Natural killer cell treated with Interleukin-12 subunit alpha and Interleukin-12 subunit beta and Interleukin-15 and Interleukin-18, amount 100 ng/mL, for 72 hours (primary cell): ENCODE measurements around the gene CSNK2A3. TPM values are rescaled to one million over a fixed set of nuclear protein-coding genes. Genes with fewer than 3 reads are reported as not detected.

Source experiments
- ATAC-seq, 2 donors: fragments of 150-1000 bp; cut with Tn5 transposase in 1 of 2; sonication (Bioruptor Pico), chemical (Tn5 transposase) in 1 of 2; 2 replicates each; pipeline ENCODE4 v1.10.0; 2021
- DNase-seq: peaks from one replicate; pipeline ENCODE4 v3.0.0; 2022; ENCODE audit warnings: low spot score
- H3K27ac Mint-ChIP-seq, 2 donors: 1 replicate in 1 of 2; 2 replicates in 1 of 2; pipeline ENCODE4 v1.8.0; 2022; ENCODE audit warnings: mixed read lengths in 2 of 2, mild to moderate bottlenecking in 1 of 2, moderate library complexity in 1 of 2
- H3K27me3 Mint-ChIP-seq, 2 donors: 1 replicate in 1 of 2; 2 replicates in 1 of 2; pipeline ENCODE4 v1.8.0; 2022; ENCODE audit warnings: mixed read lengths in 2 of 2
- H3K36me3 Mint-ChIP-seq: one replicate; pipeline ENCODE4 v1.8.0; 2022; ENCODE audit warnings: mixed read lengths
- H3K4me1 Mint-ChIP-seq, 2 donors: 1 replicate in 1 of 2; 2 replicates in 1 of 2; pipeline ENCODE4 v1.8.0; 2022; ENCODE audit warnings: low read depth in 2 of 2, mixed read lengths in 2 of 2, mild to moderate bottlenecking in 1 of 2
- H3K4me3 Mint-ChIP-seq: one replicate; pipeline ENCODE4 v1.8.0; 2022; ENCODE audit warnings: mixed read lengths
- H3K9me3 Mint-ChIP-seq: 2 replicates; pipeline ENCODE4 v1.8.0; 2022; ENCODE audit warnings: mixed read lengths
- total RNA-seq, 2 donors: library from RNA; stranded (reverse); gene quantifications; one replicate each; pipeline ENCODE4 v1.2.3, GENCODE V29; 2022

Gene CSNK2A3
- total RNA-seq, 2 donors from 2014 or later = not detected

DNA sequence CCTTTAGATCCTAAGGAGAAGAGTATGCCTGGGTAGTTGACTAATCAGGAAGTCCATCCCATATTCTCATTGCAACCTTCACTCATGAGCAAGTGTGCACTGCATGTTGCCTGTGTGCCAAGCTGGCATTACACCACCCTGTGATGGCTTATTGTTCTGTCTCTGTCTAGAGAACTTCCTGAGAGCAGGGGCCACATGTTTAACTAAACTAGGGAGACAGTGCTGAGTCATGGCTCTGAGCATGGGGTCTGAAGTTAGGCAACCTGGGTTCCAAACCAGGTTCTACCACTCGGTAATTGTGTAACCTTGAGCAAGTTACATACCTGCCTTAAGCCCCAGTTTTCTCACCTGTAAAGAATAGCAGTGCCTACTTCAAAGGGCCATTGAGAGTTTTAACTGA is 39.6 kb downstream of the CSNK2A3 start:
- no peaks in the 10 kb centered on the region for H3K36me3 Mint-ChIP-seq
- no peak overlapping the region for H3K4me3 Mint-ChIP-seq
- peaks cover 0 to 7% of the 10 kb centered on the region in 2 donors for H3K4me1 Mint-ChIP-seq
- no peak overlapping the region for H3K27ac Mint-ChIP-seq
- no peak for ATAC-seq
- peaks cover 2% of the 10 kb centered on the region for H3K9me3 Mint-ChIP-seq
- DNase-seq = no peak
- H3K27me3 Mint-ChIP-seq = peaks cover 3 to 5% of the 10 kb centered on the region in 2 donors

- peaks cover 0 to 10% of the 10 kb centered on the region in 2 donors for H3K4me1 Mint-ChIP-seq
- ATAC-seq = no peak
- DNase-seq = no peak
Measured at GRCh38 chr11:11312738-11313137, 40.3 kb downstream of the CSNK2A3 start.

GRCh38 chr11:11311169-11311568 is 41.9 kb downstream of the CSNK2A3 start:
- no peak overlapping the region for H3K27ac Mint-ChIP-seq

More at GRCh38 chr11:11312738-11313137, 40.3 kb downstream of the CSNK2A3 start:
- Mint-ChIP-seq H3K4me3 (no peak overlapping the region), H3K36me3 (no peaks in the 10 kb centered on the region), H3K27me3 (peaks cover 5 to 7% of the 10 kb centered on the region in 2 donors), H3K27ac (no peak overlapping the region), H3K9me3 (peaks cover 4% of the 10 kb centered on the region)

DNA sequence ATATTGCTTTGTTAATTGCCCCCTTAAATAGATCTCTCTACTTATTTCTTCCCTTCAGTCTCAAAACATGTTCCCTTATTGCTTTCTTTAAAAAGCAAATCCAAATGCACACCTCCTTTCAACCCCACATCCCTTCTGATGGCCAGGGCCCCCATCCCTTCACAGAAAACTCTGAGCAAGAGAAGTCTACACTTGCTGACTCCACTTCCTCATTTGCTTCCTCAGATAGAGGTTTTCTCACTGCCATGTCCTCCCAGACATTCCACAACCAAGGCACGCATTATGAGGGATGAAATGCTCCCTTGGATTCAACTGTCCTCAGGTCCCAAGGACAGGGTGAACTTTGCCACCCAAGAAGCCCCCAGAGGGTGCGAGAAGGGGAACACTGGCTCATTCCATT is 43.1 kb downstream of the CSNK2A3 start:
- Mint-ChIP-seq H3K27me3 (peaks cover 5 to 7% of the 10 kb centered on the region in 2 donors), H3K4me1 (peaks cover 0 to 10% of the 10 kb centered on the region in 2 donors), H3K4me3 (no peak overlapping the region), H3K27ac (no peak overlapping the region), H3K36me3 (no peaks in the 10 kb centered on the region), H3K9me3 (peaks cover 4% of the 10 kb centered on the region)
- DNase-seq (no peak), ATAC-seq (no peak)

More at GRCh38 chr11:11311169-11311568, 41.9 kb downstream of the CSNK2A3 start:
- H3K4me1 Mint-ChIP-seq = peaks cover 0 to 10% of the 10 kb centered on the region in 2 donors
- ATAC-seq = no peak
- H3K4me3 Mint-ChIP-seq = no peak overlapping the region
- peaks cover 4% of the 10 kb centered on the region for H3K9me3 Mint-ChIP-seq
- H3K36me3 Mint-ChIP-seq = no peaks in the 10 kb centered on the region
- DNase-seq = no peak
- H3K27me3 Mint-ChIP-seq = peaks cover 5 to 7% of the 10 kb centered on the region in 2 donors

DNA sequence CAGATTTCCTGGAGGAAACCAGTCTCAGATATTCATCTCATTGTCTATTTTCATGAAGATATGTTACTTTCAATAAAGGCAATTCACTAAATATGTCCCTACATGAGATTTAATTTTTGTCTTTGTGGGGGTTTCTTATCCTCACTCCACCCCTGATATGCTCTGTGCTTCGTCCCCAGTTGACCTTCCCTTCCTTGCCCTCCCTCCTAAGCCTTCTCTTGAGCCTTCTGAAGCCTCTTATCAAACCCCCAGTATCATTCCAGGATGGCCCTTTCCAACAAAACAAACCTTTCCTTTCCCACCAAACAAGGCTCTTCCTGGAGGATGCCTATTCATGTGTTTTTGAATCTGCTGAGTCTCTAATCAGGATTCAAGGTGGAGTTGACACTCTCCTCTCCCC is 44.8 kb downstream of the CSNK2A3 start:
- ATAC-seq (no peak), DNase-seq (no peak)
- peaks cover 4% of the 10 kb centered on the region for H3K9me3 Mint-ChIP-seq
- H3K4me3 Mint-ChIP-seq = no peak overlapping the region
- H3K36me3 Mint-ChIP-seq = no peaks in the 10 kb centered on the region
- H3K27me3 Mint-ChIP-seq = peaks cover 5 to 7% of the 10 kb centered on the region in 2 donors
- H3K4me1 Mint-ChIP-seq = peaks cover 0 to 10% of the 10 kb centered on the region in 2 donors
- H3K27ac Mint-ChIP-seq = no peak overlapping the region

- no peak overlapping the region for H3K27ac Mint-ChIP-seq
- DNase-seq = no peak
- no peaks in the 10 kb centered on the region for H3K36me3 Mint-ChIP-seq
- H3K27me3 Mint-ChIP-seq = peaks cover 5 to 7% of the 10 kb centered on the region in 2 donors
- no peak overlapping the region for H3K4me3 Mint-ChIP-seq
- peaks cover 0 to 10% of the 10 kb centered on the region in 2 donors for H3K4me1 Mint-ChIP-seq
- H3K9me3 Mint-ChIP-seq = peaks cover 4% of the 10 kb centered on the region
- no peak for ATAC-seq
Measured at GRCh38 chr11:11306855-11307254, 46.2 kb downstream of the CSNK2A3 start.

DNA sequence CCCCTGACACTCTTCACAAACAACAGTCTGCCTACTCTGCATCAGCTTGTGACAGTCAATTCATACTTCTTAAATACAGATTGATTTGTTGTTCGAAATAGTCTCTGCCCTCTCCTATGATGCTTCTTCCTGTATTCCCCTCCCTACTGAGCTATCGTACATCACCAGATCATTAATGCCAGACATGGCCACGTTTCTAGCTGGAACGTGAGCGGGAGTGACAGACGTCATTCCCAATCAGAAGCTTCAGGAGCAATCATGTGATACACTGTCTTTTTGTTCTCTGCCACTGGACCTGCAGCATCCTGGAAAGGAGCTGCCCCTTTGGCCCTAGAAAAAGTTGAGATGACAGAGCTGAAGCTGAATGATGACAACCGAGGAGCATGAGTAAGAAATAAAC is 48.5 kb downstream of the CSNK2A3 start:
- no peak overlapping the region for H3K4me3 Mint-ChIP-seq
- DNase-seq = no peak
- peaks cover 7% of the 10 kb centered on the region in 2 donors for H3K27me3 Mint-ChIP-seq
- H3K4me1 Mint-ChIP-seq = peaks cover 0 to 4% of the 10 kb centered on the region in 2 donors
- H3K27ac Mint-ChIP-seq = no peak overlapping the region
- ATAC-seq = no peak
- H3K36me3 Mint-ChIP-seq = no peaks in the 10 kb centered on the region
- peaks cover 4% of the 10 kb centered on the region for H3K9me3 Mint-ChIP-seq

DNA sequence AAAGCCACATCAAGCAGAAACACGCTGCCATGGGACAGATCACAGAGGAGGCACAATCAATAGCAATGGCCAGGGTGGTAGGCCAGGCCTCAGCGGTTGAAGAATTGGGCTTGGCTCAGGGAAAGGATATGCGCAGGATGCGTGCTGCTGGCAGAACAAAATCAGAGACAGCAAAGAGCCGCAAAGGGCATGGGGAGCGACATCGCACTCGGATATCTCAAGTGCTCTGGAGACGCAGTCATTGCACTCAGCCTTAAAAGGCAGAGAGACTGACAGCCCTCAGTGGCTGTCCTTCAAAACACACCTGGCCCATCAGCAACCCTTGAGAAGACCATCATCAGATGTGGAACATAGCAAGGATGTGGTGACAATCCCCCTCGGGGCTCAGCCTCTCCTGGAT is 50.5 kb downstream of the CSNK2A3 start:
- H3K27ac Mint-ChIP-seq = no peak overlapping the region
- H3K27me3 Mint-ChIP-seq = peaks cover 0 to 2% of the 10 kb centered on the region in 2 donors
- H3K4me1 Mint-ChIP-seq = no peaks in the 10 kb centered on the region
- no peaks in the 10 kb centered on the region for H3K36me3 Mint-ChIP-seq
- DNase-seq = no peak
- no peaks in the 10 kb centered on the region for H3K9me3 Mint-ChIP-seq
- no peak for ATAC-seq
- H3K4me3 Mint-ChIP-seq = no peak overlapping the region
